Psoas muscle (tissue), 8 donors: ENCODE results near the gene TRIM60. TPM values are rescaled to one million over a fixed set of nuclear protein-coding genes. Genes with fewer than 3 reads are reported as not detected.

Source experiments
- ATAC-seq, 4 donors: fragments of 200-7000 bp; cut with Tn5 transposase; one replicate each; pipeline ENCODE4 v1.9.1; 2020; ENCODE audit warnings: moderate library complexity in 3 of 4, mild to moderate bottlenecking in 2 of 4
- DNase-seq, 2 donors: peaks; one replicate each; pipeline ENCODE4 v3.0.0-alpha.2; 2020
- H3K27ac ChIP-seq: fragments of 200-600 bp; one replicate; pipeline ENCODE4 v1.8.0; 2022
- H3K27me3 ChIP-seq, 3 donors: fragments of 200-600 bp in 1 of 3; one replicate each; pipeline versions ENCODE4 v1.6.1 to v1.8.0; 2013 to 2022; ENCODE audit warnings: low read length in 2 of 3, mild to moderate bottlenecking in 2 of 3, moderate library complexity in 1 of 3; ENCODE audit not compliant: insufficient read depth in 3 of 3
- H3K36me3 ChIP-seq, 2 donors: fragments of 200-600 bp in 1 of 2; one replicate each; pipeline versions ENCODE4 v1.6.1 to v1.8.0; 2013 to 2022; ENCODE audit warnings: low read depth in 1 of 2, mild to moderate bottlenecking in 1 of 2, moderate library complexity in 1 of 2; ENCODE audit not compliant: insufficient read depth in 1 of 2
- H3K4me1 ChIP-seq: fragments of 200-600 bp; one replicate; pipeline ENCODE4 v1.8.0; 2022
- H3K4me3 ChIP-seq: fragments of 200-600 bp; one replicate; pipeline ENCODE4 v1.8.0; 2022; ENCODE audit warnings: mild to moderate bottlenecking
- H3K9me3 ChIP-seq: fragments of 200-600 bp; one replicate; pipeline ENCODE4 v1.8.0; 2022
- CTCF ChIP-seq: fragments of 200-600 bp; IDR thresholded peaks from one replicate; pipeline ENCODE4 v1.8.0; 2022; ENCODE audit warnings: antibody characterized with exemption
- WGBS, 3 donors: extraction: QIAGEN DNeasy Blood & Tissue Kit; methylation state at CpG; one replicate each; pipeline versions ENCODE4 v1.1.6 to v1.1.7; 2013; 5-methylcytosine and 5-hydroxymethylcytosine counted together
- intact Hi-C, 2 donors: fragments of 100-400 bp; cut with DNase I; formaldehyde crosslinking; loops; one replicate each; pipeline versions ENCODE4 v1.11.0 to v1.14.2; 2022
- polyA plus RNA-seq, 3 donors: library from polyadenylated mRNA; stranded (reverse); fragments of 200-250 nt; gene quantifications; one replicate each; pipeline ENCODE4 v1.2.3, GENCODE V29; 2013
- total RNA-seq, 4 donors: library from RNA; stranded (reverse); fragmentation: NEBNext Ultra II Directional in 2 of 4; extraction: Animal tissue kit (Norgen Biotek cat#: 25700) in 2 of 4; gene quantifications; one replicate each; pipeline versions ENCODE4 v1.2.1 to v1.2.4, GENCODE V29; 2021 to 2023
- donor health status: healthy with polysubstance abuse.
- donor health status: DM: no; HTN: no; CAD: no; lungs with moderate emphysema.
- donor health status: Bipolar disorder and iron deficiency.
- donor health status: healthy.
- donor health status: DM: yes; HTN: yes; CAD: no.
- donor health status: DM: no; HTN: no; CAD: no.
- donor health status: DM: no; HTN: no; CAD: no.
- donor health status: DM: yes; HTN: yes; CAD: no.

Gene TRIM60
- total and polyA plus RNA-seq, 7 donors = not detected

DNA sequence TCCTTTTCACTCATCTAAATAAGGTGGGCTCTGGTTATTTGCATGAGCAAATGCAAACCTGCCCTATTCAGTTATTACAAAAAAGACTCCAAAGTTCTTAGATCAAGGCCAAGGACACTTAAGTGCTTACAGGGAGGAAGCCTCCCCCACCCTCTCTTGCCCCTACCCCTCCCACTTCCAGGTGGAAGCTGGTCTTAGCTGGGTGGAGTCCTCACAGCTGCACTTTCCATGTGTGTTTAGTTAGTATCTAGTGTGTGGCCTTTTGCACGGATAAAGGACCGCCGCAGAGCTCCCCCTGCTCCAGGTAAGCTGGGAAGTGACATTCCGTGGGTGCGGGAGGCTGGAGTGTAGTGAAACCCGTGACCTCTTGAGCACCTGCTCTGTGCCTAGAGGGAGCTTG lies 21.8 kb downstream of the TRIM60 start, which contains the start of gene TRIM75:
Gene TRIM75, plus strand, starts transcription at position 222 of the 400 bp plus-strand sequence. CDS start 5,282 bp downstream, outside the sequence.
- Histone ChIP-seq H3K9me3 (no peaks in the 10 kb centered on the region), H3K27ac (no peak within 1 kb of the TSS), H3K4me1 (no peaks in the 10 kb centered on the region), H3K27me3 (peaks cover 0 to 4% (median 0%) of the 10 kb centered on the region in 3 donors), H3K36me3 (no peaks in the 10 kb centered on the region), H3K4me3 (no peak within 1 kb of the TSS)
- no peak for ATAC-seq
- no peak for DNase-seq
- TF ChIP-seq CTCF = no peak
- 71 to 85% (median 76%) methylated on average over 6 of the region's 6 CpGs for WGBS, 3 donors
- intact Hi-C loops = no loop called here

- H3K27ac ChIP-seq = no peak overlapping the region
- H3K9me3 ChIP-seq = no peaks in the 10 kb centered on the region
- no peak for ATAC-seq
- TF ChIP-seq CTCF = no peak
- no peak overlapping the region for H3K4me3 ChIP-seq
- DNase-seq = no peak
- peaks cover 0 to 4% (median 0%) of the 10 kb centered on the region in 3 donors for H3K27me3 ChIP-seq
- intact Hi-C loops = no loop called here
- H3K4me1 ChIP-seq = no peaks in the 10 kb centered on the region
- no peaks in the 10 kb centered on the region for H3K36me3 ChIP-seq
- 90 to 93% (median 91%) methylated on average over 9 of the region's 9 CpGs for WGBS, 3 donors
Observed at GRCh38 chr4:165055601-165056000, 23.8 kb downstream of the TRIM60 start.

DNA sequence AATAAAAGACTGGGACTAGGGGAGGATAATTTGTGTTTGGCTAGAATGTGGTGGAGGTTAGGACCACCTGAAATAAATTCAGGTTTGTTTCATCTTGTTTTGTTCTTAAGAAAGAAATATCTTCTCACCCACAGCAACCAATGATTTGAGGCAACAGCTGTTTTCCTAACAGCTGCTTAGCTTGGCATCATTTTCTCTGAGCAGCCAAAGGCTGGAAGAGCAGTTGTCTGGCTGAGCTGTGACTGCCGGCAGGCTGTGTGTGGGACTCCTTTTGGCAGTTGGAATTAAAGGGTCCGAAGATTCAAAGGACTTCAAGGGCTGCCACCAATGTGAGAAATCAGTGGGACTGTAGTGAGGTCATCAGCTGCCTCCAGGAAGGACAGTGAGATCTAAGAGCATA lies 26.9 kb downstream of the TRIM60 start:
- H3K27me3 ChIP-seq = no peaks in the 10 kb centered on the region
- no peak overlapping the region for H3K4me3 ChIP-seq
- H3K9me3 ChIP-seq = no peaks in the 10 kb centered on the region
- WGBS, 3 donors = 14 to 31% (median 24%) methylated on average over 2 of the region's 2 CpGs
- TF ChIP-seq CTCF = no peak
- ATAC-seq (no peak), DNase-seq (no peak)
- intact Hi-C loops = no loop called here
- H3K36me3 ChIP-seq = no peaks in the 10 kb centered on the region
- H3K4me1 ChIP-seq = no peaks in the 10 kb centered on the region
- no peak overlapping the region for H3K27ac ChIP-seq

DNA sequence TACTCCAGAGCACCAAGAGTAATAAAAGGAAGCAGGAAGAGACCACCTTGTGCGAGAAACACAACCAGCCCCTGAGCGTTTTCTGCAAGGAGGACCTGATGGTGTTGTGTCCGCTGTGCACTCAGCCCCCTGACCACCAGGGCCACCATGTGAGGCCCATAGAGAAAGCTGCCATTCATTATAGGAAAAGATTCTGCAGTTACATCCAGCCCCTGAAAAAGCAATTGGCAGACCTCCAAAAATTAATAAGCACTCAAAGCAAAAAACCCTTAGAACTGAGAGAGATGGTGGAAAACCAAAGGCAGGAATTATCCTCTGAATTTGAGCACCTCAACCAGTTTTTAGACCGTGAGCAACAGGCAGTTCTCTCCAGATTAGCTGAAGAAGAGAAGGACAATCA lies 27.6 kb downstream of the TRIM60 start:
- DNase-seq = no peak
- intact Hi-C loops = no loop called here
- H3K27me3 ChIP-seq = no peaks in the 10 kb centered on the region
- no peak overlapping the region for H3K27ac ChIP-seq
- H3K36me3 ChIP-seq = no peaks in the 10 kb centered on the region
- H3K9me3 ChIP-seq = no peaks in the 10 kb centered on the region
- WGBS, 3 donors = 50 to 65% (median 59%) methylated on average over 4 of the region's 4 CpGs
- no peak for TF ChIP-seq CTCF
- H3K4me1 ChIP-seq = no peaks in the 10 kb centered on the region
- H3K4me3 ChIP-seq = no peak overlapping the region
- no peak for ATAC-seq

DNA sequence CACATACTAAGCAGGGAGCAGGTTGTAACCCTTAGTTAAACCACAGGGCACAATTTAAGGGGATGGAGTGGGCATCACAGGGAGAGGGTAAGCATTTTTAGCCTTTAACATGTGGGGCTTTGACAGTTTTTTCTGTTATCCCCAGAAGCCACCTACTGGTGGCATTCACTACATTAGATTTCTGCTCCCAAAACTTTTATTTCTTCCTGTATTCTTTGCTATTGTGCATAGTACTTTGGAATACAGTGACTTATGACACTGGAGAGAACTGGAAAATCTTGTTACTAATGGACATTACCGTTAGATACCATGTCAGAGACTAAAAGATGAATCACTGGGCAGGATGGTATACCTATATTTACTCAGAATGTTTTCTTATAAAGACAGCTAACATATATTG lies 29.1 kb downstream of the TRIM60 start:
- ATAC-seq (no peak), DNase-seq (no peak)
- Histone ChIP-seq H3K27me3 (no peaks in the 10 kb centered on the region), H3K27ac (no peak overlapping the region), H3K36me3 (no peaks in the 10 kb centered on the region), H3K4me3 (no peak overlapping the region), H3K4me1 (no peaks in the 10 kb centered on the region), H3K9me3 (no peaks in the 10 kb centered on the region)
- 27 to 55% (median 37%) methylated on average over 1 of the region's 1 CpG for WGBS, 3 donors
- TF ChIP-seq CTCF = no peak
- intact Hi-C loops = no loop called here
